Measurements from ENCODE around the gene HRC. TPM values are rescaled to one million over a fixed set of nuclear protein-coding genes. Genes with fewer than 3 reads are reported as not detected.
"Not testable (repeated sequence)": the region's sequence is repeated elsewhere in the genome, so short reads cannot be mapped to it uniquely, and the experiment has no call there.

The HRC gene
- total RNA-seq, 2 experiments from 2014 or later: not detected

GRCh38 chr19:49145573-49146407 is 9.4 kb downstream of the HRC start:
- CTCF ChIA-PET: interaction anchor here (0.7 to 6.8 kb wide), 8 partner anchors 13 to 147 kb away, joined by 3 to 38 read pairs (median 4); partner anchors contain the start of genes LIN7B and PPFIA3
- POLR2A ChIA-PET: interaction anchor here (0.6 kb wide), 1 partner anchor 26 kb away, joined by 3 read pairs; the partner anchor contains the start of gene PPFIA3

GRCh38 chr19:49142866-49143335 is 12.3 kb downstream of the HRC start:
- ChIA-PET POLR2A (no interaction called here), CTCF (interaction anchor here (0.8 to 6.8 kb wide), 2 partner anchors 45 to 149 kb away, joined by 3 to 38 read pairs; partner anchors contain the start of gene RUVBL2)

- POLR2A ChIA-PET: no interaction called here
- CTCF ChIA-PET: interaction anchor here (0.6 to 1.2 kb wide), 4 partner anchors 43 to 354 kb away, joined by 3 to 5 read pairs (median 4); no protein-coding TSS in a partner anchor
Observed at GRCh38 chr19:49141352-49141751, 13.8 kb downstream of the HRC start.

GRCh38 chr19:49140951-49141350 is 14.2 kb downstream of the HRC start:
- POLR2A ChIA-PET: no interaction called here
- CTCF ChIA-PET: interaction anchor here (0.9 to 1.2 kb wide), 3 partner anchors 43 to 353 kb away, joined by 3 to 5 read pairs (median 5); no protein-coding TSS in a partner anchor

GRCh38 chr19:49136771-49137171 is 18.4 kb downstream of the HRC start:
- ChIA-PET CTCF (no interaction called here), POLR2A (no interaction called here)

GRCh38 chr19:49135686-49136085 is 19.5 kb downstream of the HRC start:
- ChIA-PET CTCF (no interaction called here), POLR2A (no interaction called here)

GRCh38 chr19:49133621-49134454 is 21.4 kb downstream of the HRC start:
- ChIA-PET POLR2A (no interaction called here), CTCF (interaction anchor here (0.9 to 2.5 kb wide), 4 partner anchors 11 to 36 kb away, joined by 4 to 6 read pairs (median 6); partner anchors contain the start of genes LIN7B and PPFIA3)

- POLR2A ChIA-PET: interaction anchor here (0.6 kb wide), 1 partner anchor 379 kb away, joined by 4 read pairs; no protein-coding TSS in a partner anchor
- CTCF ChIA-PET: interaction anchor here (0.7 to 2.5 kb wide), 5 partner anchors 12 to 182 kb away, joined by 3 to 6 read pairs (median 6); partner anchors contain the start of gene PPFIA3
Observed at GRCh38 chr19:49132974-49133609, 22.1 kb downstream of the HRC start.

GRCh38 chr19:49130325-49130724 is 24.9 kb downstream of the HRC start:
- POLR2A ChIA-PET: no interaction called here
- CTCF ChIA-PET: interaction anchor here (0.6 to 2.8 kb wide), 5 partner anchors 10 to 77 kb away, joined by 3 to 7 read pairs (median 4); partner anchors contain the start of gene LIN7B

- POLR2A ChIA-PET: no interaction called here
- CTCF ChIA-PET: interaction anchor here (1.4 to 2.8 kb wide), 3 partner anchors 9 to 17 kb away, joined by 5 to 7 read pairs (median 6); no protein-coding TSS in a partner anchor
Observed at GRCh38 chr19:49129238-49129583, 26.0 kb downstream of the HRC start.

GRCh38 chr19:49128545-49129237 is 26.5 kb downstream of the HRC start:
- ChIA-PET POLR2A (interaction anchor here (1.0 kb wide), 1 partner anchor 14 kb away, joined by 5 read pairs; no protein-coding TSS in a partner anchor), CTCF (interaction anchor here (1.1 to 2.8 kb wide), 6 partner anchors 9 to 70 kb away, joined by 4 to 11 read pairs (median 6); partner anchors contain the start of genes C19orf73, LIN7B and PPFIA3)

- ChIA-PET POLR2A (interaction anchor here (0.6 to 1.0 kb wide), 2 partner anchors 8 to 13 kb away, joined by 3 to 5 read pairs; partner anchors contain the start of gene PPFIA3), CTCF (interaction anchor here (1.0 to 2.8 kb wide), 7 partner anchors 9 to 71 kb away, joined by 3 to 11 read pairs (median 5); partner anchors contain the start of genes C19orf73, LIN7B and PPFIA3)
Observed at GRCh38 chr19:49127674-49128544, 27.3 kb downstream of the HRC start.

- CTCF ChIA-PET: interaction anchor here (0.6 to 2.4 kb wide), 7 partner anchors 8 to 184 kb away, joined by 3 to 11 read pairs (median 5); partner anchors contain the start of genes C19orf73, LIN7B and PPFIA3
- POLR2A ChIA-PET: interaction anchor here (1.1 kb wide), 1 partner anchor 13 kb away, joined by 4 read pairs; the partner anchor contains the start of gene LIN7B
Observed at GRCh38 chr19:49127225-49127624, 28.0 kb downstream of the HRC start.

GRCh38 chr19:49126575-49126974 is 28.6 kb downstream of the HRC start:
- CTCF ChIA-PET: interaction anchor here (0.6 to 2.4 kb wide), 4 partner anchors 12 to 183 kb away, joined by 3 to 11 read pairs (median 8); partner anchors contain the start of gene LIN7B
- POLR2A ChIA-PET: interaction anchor here (0.8 to 1.1 kb wide), 2 partner anchors 12 to 22 kb away, joined by 4 to 8 read pairs; partner anchors contain the start of gene LIN7B

- POLR2A ChIA-PET: no interaction called here
- CTCF ChIA-PET: interaction anchor here (1.2 to 1.4 kb wide), 2 partner anchors 11 to 27 kb away, joined by 3 to 10 read pairs; partner anchors contain the start of gene LIN7B
Observed at GRCh38 chr19:49125025-49125731, 30.0 kb downstream of the HRC start.

GRCh38 chr19:49123285-49123684 is 31.9 kb downstream of the HRC start:
- POLR2A ChIA-PET: interaction anchor here (0.6 kb wide), 1 partner anchor 142 kb away, joined by 5 read pairs; no protein-coding TSS in a partner anchor
- CTCF ChIA-PET: not testable (repeated sequence)
